Measurements from ENCODE around the gene ENO1.
A peak's percentile ranks its signal among the peaks of the same experiment; 100 is the strongest.

ENO1 gene

DNA sequence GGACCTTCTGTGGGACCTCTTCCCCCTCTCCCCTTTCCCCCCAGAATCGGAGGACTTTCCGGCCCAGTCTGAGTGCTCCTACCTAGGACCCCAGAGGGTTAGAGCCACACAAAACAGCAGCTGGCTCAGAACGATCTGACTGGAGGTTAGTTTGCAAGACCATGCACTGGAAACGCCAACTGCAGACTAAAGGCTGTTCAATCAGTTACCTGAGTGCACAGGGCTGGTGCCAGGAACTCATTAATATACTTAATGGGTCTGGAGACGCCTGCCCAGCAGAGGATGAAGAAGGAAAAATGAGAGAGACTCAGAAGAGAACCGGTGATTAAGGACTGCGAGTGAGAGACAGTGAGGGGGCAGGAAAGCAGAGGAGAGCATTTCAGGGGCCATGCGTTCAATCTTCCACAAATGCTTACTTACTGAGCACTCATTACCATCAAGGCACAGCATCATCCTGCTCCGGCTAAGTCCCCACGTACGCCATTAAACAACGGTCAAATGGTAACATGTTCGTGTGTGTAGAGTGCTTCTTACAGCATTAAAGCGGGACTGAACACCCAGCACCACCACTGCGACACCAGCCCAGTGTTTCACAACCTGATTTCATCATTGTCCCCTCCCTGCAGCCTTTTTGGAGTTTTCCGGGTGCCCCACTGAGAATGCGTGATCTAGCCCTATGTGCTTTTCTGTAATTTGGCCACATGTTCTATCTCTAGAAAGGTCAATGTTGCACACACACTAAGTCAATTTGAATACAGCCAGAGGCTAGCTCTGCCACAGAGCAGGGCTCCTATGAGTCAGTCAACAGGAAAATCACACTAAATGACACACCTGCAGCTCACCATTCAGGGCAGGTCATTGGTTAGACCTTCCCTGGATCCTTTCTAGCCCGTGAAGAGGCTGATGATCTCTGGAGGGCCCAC lies 7.6 kb downstream of the ENO1 start:
- no peak for DNase-seq (ENCODE audit: low read depth, low spot score)

DNA sequence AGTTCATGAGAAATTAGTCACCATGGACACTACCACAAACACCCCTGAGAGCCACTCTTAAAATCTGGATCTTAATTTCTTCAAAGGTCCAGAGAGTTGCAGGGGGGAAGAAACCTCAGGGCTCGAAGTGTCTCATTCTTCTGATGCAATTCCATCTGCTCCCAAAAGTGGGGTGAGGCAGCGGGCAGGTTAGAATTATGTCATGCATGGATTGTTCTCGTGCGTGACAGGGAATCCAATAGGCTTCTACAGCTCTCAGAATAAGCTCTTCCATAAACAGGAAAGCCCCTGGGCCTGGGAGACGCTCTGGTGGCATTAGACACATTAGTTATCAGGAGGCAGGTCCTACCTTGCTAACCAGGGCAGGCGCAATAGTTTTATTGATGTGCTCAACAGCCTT lies 8.4 kb downstream of the ENO1 start:
- no peak for DNase-seq (ENCODE audit: low read depth, low spot score)

DNA sequence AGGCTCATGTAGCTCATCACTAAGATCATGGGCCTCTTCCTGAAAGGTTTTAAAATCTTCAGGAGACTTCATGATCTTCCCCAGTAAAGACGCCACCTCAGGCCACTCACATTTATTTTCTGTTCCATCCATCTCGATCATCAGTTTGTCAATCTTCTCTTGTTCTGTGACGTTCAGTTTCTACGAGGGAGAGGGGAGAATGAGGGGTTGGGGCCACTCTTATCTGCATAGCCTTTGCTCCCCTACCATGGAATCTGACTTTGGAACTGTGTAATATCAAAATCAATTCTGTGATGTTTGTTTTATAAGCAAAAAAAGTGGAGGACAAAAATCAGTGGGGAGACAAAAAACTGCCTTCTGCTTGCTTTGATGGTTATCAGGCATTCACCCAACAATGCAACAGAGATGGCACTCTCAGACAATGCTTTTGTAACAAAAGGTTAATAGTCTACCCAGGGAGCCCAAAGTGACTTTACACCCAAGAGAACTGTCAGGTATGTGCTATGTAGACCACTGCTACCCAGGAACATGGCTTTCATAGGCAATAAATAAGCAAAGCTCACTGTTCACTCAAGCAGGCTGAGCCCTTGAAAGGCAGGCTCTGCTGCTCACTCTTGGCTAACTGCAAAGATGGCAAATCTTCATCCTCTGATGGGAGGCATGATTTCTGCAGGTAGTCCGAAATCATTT lies 10.5 kb downstream of the ENO1 start:
- no peak for DNase-seq (ENCODE audit: low read depth, low spot score)

DNA sequence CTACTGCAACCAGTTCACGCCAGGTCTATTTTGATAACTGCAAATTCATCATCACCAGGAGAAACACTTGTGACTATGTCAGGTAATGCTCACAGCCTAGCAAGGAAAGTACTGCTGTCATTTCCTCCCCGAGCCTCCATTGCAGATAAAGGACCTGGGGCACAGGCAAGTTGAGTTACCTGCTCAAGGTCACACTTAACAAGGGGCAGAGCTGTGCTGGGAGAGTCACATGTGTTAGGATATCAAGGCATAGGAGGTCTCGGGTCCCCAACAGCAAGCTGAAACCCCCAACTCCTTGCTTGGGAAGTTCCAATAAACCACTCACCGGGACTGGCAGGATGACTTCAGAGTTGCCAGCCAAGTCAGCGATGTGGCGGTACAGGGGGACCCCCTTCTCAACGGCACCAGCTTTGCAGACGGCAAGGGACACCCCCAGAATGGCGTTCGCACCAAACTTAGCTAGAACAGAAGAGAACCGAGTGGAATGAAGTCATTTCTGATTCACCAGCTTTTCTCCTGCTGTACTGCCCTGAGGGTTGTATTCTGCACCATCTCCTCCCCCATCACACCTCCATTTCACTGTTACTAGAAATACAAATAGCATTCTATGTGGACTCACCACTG lies 11.6 kb downstream of the ENO1 start:
- no peak for DNase-seq (ENCODE audit: low read depth, low spot score)

DNA sequence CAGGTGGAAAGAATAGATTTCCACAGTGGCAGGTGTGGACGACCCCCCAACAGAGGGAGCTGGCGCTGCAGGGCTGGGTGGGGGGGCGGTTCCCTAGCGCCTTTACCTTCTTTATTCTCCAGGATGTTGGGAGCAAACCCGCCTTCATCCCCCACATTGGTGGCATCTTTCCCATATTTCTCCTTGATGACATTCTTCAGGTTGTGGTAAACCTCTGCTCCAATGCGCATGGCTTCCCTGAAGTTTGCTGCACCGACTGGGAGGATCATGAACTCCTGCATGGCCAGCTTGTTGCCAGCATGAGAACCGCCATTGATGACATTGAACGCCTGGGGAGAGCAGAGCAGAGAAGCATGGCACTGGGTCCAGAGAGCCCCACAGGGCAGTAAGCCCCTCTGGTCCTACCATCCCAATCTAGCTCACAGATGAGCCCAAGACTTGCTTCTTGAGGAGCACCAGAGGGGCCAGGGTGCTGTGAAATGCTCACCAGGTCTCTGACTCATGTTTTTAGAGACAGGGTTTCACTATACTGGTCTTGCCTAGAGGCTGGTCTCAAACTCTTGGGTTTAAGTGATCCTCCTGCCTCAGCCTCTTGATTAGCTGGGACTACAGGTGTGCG lies 12.2 kb downstream of the ENO1 start:
- DNase-seq (ENCODE audit: low read depth, low spot score): no peak

DNA sequence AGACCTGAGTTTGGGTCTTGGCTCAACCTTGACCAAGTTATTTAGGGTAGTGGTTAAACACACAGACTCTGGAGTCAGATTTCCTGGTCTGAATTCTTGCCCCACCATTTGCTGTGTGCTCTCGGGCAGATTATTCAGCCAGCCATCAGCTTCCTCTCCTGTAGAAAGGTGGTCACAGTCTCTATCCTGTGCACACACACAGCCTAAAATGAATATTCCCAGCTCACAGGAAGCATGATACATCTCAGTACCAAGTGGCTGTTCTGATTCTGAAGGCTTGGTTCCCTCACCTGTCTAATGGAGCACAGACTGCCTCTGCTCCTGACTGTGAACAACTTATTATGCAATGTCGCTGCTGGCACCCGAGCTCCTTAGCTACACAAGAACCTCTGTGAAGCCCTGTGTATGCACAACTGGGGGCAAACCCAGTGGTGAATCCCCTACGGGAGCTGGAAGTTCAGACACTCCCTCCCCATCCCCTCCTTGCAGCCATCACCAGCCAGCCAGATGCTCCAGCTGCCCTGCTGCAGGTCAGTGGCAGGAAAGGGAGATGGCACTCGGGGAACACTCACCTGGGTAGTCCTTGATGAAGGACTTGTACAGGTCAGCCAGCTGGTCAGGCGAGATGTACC lies 13.7 kb downstream of the ENO1 start:
- no peak for DNase-seq (ENCODE audit: low read depth, low spot score)

DNA sequence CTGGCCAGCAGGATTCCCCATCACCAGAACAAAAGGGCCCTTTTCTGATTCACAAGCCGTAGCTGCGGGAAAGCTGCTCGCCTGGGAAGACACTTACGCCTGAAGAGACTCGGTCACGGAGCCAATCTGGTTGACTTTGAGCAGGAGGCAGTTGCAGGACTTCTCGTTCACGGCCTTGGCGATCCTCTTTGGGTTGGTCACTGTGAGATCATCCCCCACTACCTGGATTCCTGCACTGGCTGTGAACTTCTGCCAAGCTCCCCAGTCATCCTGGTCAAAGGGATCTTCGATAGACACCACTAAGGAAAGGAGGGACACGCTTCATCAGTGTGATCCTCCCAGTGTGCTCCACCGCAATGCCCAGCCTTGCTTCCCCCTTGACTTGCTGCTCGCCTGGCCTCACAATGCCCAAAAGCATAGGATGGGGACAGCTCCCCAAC lies 14.7 kb downstream of the ENO1 start:
- no peak for DNase-seq (ENCODE audit: low read depth, low spot score)

DNA sequence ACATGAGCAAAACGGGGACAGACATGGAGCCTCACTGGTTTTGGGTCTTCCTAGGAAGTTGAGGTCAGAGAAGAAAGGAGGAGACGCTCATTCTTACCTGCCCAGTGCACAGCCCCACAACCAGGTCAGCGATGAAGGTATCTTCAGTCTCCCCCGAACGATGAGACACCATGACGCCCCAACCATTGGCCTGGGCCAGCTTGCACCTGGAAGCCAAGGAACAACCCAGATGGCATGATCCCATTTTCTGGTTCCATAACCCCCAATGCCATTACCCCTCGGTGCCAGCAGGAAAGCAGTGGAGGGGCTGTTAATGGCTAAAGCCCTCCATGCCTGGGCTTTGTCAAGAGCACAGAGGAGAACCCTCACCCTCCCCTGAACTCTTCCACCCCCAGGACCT lies 15.3 kb downstream of the ENO1 start:
- no peak for DNase-seq (ENCODE audit: low read depth, low spot score)

DNA sequence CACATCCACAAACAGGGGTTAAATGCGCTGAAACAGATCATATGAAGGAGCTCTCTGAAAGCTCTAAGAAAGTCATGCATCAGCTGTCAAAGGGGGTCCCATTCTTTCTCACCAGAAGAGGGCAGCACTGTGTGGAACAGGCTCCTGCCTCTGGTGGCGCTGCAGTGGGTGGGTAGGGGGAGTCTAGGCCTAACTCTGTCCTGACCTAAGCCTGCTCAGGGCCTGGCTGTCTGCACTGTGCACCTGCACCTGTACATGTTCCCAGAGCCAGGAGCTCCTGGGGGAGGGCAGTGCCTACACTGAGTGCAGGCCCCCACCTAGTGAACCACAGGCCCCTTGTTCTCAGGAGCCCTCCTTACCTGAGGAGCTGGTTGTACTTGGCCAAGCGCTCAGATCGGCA lies 16.0 kb downstream of the ENO1 start:
- no peak for DNase-seq (ENCODE audit: low read depth, low spot score)

DNA sequence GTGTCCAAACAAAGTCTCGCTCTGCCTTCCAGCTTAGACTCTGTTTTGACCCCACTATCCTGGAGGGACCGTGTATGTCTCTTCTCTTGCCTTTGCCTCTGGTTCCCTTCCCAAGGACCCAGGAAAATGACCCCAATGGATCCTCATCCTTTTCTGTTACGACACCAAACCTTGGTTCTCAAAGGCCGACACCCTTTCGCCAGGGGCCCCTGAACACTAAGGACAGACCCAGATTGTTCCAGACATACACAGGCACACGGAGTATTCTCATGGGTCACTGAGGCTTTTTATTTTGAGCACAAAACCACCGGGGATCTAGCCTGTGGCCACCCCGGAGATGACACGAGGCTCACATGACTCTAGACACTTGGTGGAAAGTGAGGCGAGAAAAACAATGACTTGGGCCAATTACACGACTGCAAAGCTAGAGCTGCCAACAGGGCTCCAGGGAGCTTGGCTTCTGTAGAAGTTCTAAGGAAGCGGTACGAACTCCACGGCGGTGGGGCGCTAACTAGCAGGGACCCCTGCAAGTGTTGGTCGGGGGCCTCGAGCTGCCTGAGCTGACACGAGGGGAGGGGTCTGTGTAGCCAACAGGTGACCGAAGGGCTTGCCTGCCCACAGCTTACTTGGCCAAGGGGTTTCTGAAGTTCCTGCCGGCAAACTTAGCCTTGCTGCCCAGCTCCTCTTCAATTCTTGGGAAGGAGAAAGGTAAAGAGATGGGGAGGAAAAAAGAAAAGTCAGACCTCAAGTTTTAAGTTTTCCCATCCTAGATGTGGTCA lies 17.6 kb downstream of the ENO1 start:
- DNase-seq (ENCODE audit: low read depth, low spot score): no peak

DNA sequence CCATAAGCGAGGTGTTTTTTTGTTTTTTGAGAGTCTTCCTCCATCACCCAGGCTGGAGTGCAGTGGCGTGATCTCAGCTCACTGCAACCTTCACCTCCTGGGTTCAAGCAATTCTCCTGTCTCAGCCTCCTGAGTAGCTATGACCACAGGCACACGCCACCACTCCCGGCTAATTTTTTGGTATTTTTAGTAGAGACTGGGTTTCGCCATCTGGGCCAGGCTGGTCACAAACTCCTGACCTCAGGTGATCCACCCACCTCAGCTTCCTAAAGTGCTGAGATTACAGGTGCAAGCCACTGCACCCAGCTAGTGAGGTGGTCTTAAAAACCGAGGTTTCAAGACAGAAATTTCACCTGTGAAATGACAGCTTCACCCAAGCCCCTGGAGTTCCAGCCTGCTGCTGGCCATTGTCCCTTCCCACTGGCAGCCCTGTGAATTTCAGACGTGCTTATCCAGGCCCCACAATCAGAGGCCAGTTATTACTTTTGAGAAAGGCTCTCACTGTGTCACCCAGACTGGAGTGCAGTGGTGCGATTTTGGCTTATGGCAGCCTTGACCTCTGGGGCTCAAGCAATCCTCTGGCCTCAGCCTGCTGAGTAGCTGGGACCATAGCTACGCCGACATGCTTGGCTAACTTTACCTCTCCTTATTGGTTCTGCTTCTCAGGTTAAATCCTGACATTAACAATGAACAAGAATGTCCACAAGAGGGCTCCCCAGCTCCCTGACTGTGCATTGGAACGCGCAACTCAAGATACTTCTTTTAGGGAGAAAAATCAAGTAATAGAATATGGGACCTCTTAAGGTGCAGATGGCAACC lies 19.4 kb downstream of the ENO1 start:
- no peak for DNase-seq (ENCODE audit: low read depth, low spot score)

DNA sequence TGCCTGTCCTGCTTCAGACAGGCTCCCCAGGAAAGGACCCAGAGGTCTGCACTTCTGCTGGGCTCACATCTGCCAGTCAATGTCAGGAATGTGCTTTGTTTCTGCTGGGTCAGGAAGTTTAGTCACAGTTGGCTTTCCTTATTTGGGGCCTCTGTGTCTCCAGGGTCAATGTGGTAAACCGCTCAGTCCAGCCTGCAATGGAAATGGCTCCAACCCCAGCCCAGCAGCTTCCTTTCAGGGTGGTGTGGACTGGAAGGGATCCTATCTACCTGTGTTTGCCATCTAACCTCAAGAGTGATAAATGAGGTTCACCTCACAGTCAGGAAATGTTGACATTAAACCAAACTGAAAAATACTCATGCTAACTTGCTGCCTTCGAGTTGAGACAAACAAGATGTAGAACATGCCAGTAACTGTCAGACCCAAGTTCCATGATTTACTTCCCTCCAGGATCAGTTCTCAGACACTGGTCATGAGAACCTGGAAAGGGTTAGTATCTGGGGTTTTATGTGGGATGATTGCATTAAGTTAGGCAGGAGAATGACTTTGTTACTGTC lies 20.3 kb downstream of the ENO1 start:
- DNase-seq (ENCODE audit: low read depth, low spot score): no peak

DNA sequence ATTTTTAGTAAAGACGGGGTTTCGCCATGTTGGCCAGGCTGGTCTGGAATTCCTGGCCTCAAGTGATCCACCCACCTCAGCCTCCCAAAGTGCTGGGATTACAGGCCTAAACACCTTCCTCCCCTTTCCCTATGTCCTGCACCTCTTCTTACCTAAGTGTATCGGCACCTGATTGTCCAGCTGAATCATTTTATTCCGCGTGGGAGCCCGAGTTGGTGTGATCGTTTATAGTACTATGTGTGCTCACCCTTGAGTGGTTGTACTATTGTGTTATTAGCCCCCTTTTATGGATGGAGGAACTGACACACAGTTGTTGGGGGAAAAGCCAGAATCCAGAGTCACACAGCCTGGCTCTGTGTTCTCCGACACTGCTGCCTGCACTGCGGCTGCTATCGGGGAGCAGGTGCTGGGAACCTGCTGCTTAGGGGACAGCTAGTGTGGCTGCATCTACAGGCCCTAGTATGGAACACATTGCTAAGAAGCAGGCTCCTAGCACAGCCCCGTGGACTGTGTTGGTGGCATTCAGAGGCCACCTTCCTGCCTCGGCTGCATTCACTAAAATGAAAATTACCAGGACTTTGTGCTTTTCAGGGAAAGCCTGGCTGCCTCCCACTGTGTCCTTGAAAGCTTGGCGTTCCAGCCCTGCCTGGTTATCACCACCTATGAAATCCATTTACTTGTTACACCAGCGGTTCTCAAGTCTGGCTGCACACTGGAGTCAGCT lies 21.6 kb downstream of the ENO1 start:
- no peak for DNase-seq (ENCODE audit: low read depth, low spot score)

DNA sequence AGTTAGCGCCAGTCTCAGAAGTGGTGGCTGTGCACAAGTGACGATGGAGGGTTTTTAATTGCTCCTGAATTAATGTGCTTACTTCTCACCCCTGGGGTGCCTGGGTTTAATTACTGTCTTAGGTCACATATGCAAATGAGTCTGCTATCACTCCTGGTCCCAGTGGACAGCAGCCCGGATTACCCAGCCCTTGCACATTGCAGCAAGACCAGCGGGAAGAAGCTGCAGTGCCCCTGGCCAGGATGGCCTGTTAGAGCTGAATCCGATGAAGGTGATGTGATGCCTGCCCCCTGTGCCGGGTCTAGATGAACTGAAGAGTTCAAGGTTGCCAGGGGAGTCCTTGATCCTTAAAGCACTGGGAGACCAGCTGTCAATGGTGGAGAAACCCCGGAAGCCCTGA lies 24.2 kb downstream of the ENO1 start:
- no peak for DNase-seq (ENCODE audit: low read depth, low spot score)

DNA sequence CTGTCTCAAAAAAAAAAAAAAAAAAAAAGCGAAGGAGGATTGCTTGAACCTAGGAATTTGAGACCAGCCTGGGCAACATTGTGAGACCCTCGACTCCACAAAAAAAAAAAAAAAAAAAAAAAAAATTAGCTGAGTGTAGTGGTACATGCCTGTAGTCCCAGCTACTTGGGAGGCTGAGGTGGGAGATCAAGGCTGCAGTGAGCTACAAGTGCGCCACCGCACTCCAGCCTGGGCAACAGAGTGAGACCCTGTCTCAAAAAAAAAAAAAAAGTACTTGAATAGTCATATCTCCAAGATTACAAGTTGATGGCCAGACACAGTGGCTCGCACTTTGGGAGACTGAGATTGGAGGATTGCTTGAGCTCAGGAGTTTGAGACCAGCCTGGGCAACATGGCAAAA lies 27.4 kb downstream of the ENO1 start:
- no peak for DNase-seq (ENCODE audit: low read depth, low spot score)

DNA sequence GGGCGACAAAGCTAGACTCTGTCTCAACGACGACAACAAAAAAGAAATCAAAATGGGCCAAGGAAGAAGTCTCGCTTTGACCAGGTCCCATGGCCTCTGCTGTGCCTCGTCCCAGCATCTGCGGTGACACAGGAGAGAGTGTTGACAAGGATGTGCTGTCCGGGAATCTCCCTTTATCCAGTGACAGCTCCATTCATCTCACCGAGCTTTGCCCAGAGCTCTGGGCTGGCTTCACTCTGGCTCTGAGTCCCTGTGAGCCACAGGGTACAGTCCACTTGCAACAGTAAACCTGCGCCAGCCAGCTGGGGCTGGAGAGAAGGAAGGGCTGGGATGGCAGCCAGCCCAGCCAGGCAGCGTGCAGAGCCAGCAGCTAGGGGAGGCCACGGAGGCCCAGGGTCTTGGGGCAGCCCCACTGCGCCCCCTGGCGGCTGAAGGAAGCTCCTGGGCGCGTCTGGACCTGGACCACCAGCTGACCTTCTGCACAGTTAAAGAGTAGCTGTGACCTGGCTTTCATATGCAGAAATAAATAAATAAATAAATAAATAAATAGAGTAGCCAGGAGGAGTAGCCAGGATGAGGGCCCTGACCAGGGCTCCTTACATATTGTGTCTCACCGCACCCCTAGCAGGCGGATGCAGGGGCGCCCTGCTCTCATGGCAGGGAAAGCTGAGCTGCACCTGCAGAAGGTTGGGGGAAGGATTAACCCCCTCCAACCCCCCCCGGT lies 29.7 kb downstream of the ENO1 start:
- peak; percentile 83 for DNase-seq (ENCODE audit: low read depth, low spot score)

DNA sequence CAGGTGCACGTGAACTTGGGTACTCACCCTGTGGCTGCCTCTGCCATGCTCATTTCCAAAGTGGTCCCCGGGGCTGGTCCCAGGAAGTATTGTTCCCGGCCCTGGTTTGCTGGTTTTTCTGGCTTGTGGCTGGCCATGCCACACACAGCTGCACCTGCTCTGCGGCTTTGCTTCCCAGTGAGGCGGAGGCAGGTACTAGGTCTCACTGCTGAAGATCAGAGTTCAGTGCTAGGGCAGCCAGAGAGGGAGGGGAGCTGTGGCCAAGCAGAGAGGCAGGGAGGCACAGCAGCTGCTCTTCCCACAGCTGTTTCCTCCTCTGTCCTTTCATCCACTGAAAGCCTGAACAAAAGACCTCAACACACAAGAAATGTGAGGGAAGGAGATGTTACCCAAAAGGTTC lies 30.5 kb downstream of the ENO1 start:
- DNase-seq (ENCODE audit: low read depth, low spot score): no peak

DNA sequence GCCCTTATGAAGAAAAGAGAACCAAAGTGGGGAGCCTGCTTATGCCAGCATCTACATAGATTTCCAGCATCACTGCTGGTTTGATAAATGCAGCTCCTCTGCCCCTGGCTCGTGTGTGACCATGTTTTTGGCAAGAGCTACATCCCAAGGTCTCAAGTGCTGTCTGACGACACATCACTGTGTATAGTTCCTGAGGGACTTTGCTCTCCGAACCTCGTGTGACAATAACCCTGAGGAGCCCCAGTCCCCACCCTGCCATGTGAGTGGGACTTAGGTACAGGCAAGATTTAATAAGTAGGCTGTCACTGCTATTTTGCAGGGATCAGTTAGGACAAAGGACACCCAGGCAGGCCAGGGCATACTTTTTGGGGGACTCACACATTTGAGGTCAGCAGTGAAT lies 32.2 kb downstream of the ENO1 start:
- no peak for DNase-seq (ENCODE audit: low read depth, low spot score)
